ENCODE data around the gene YPEL2. TPM values are rescaled to one million over a fixed set of nuclear protein-coding genes. Genes with fewer than 3 reads are reported as not detected.

Gene YPEL2
- polyA plus RNA-seq, 3 donors = 21.5 to 63.1 (median 25.1) TPM

GRCh38 chr17:59427425-59427921, 96.0 kb downstream of the YPEL2 start:
- DNase-seq = peak; percentile 14 to 55 (median 15)
- Histone ChIP-seq H4K20me1 (ENCODE audit: insufficient read depth, low read length) (no peaks in the 10 kb centered on the region), H3K9ac (ENCODE audit: insufficient read depth, low read length, poor library complexity, severe bottlenecking) (no peak overlapping the region), H3K9me3 (replicated peaks in 1 of 2; ENCODE audit: control insufficient read depth in 1 of 2, insufficient read depth in 1 of 2, low read length in 2 of 2) (no peaks in the 10 kb centered on the region), H3K27ac (ENCODE audit: low read depth in 1 of 2, low read length in 2 of 2) (no peak overlapping the region), H3K79me2 (ENCODE audit: insufficient read depth, low read length) (no peaks in the 10 kb centered on the region), H3K4me1 (ENCODE audit: control insufficient read depth in 1 of 2, insufficient read depth in 2 of 2, low read length in 2 of 2) (peaks cover 1 to 10% of the 10 kb centered on the region in 2 donors), H3K27me3 (ENCODE audit: control insufficient read depth in 2 of 2, insufficient read depth in 2 of 2, low read length in 2 of 2) (no peaks in the 10 kb centered on the region), H3K4me3 (replicated peaks in 1 of 3; ENCODE audit: low read depth in 2 of 3, low read length in 3 of 3) (no peak overlapping the region), H2AFZ (ENCODE audit: insufficient read depth, low read depth, low read length, poor library complexity, severe bottlenecking) (peak overlapping the region; percentile 1), H3K4me2 (replicated peaks; ENCODE audit: extremely low read depth, low read length, poor library complexity, severe bottlenecking) (no peak overlapping the region), H3K36me3 (replicated peaks in 1 of 2; ENCODE audit: control insufficient read depth in 1 of 2, insufficient read depth in 2 of 2, low read length in 2 of 2) (no peaks in the 10 kb centered on the region)
- Mint-ChIP-seq H3K4me3 (no peak overlapping the region), H3K27me3 (ENCODE audit: low read depth in 3 of 3) (peaks cover 0 to 3% (median 2%) of the 10 kb centered on the region in 3 donors), H3K9me3 (peaks cover 0 to 6% (median 0%) of the 10 kb centered on the region in 7 donors), H3K4me1 (peaks cover 19% of the 10 kb centered on the region), H3K36me3 (no peaks in the 10 kb centered on the region), H3K27ac (peak overlapping the region in 2 of 7 donors; percentile 1 to 11)
- WGBS (ENCODE audit: insufficient coverage) = 36% methylated on average over 3 of the region's 5 CpGs
- TF ChIP-seq CTCF (IDR thresholded peaks at IDR 0.05) = no peak
- intact Hi-C loops (cut with micrococcal nuclease) = no loop called here

- no peak overlapping the region for H3K9ac ChIP-seq (ENCODE audit: insufficient read depth, low read length, poor library complexity, severe bottlenecking)
- no peaks in the 10 kb centered on the region for H3K36me3 Mint-ChIP-seq
- no peaks in the 10 kb centered on the region for H3K9me3 ChIP-seq (replicated peaks in 1 of 2; ENCODE audit: control insufficient read depth in 1 of 2, insufficient read depth in 1 of 2, low read length in 2 of 2)
- intact Hi-C loops (cut with micrococcal nuclease) = no loop called here
- H3K9me3 Mint-ChIP-seq = peaks cover 0 to 5% (median 0%) of the 10 kb centered on the region in 7 donors
- no peaks in the 10 kb centered on the region for H3K27me3 ChIP-seq (ENCODE audit: control insufficient read depth in 2 of 2, insufficient read depth in 2 of 2, low read length in 2 of 2)
- H4K20me1 ChIP-seq (ENCODE audit: insufficient read depth, low read length) = no peaks in the 10 kb centered on the region
- H3K36me3 ChIP-seq (replicated peaks in 1 of 2; ENCODE audit: control insufficient read depth in 1 of 2, insufficient read depth in 2 of 2, low read length in 2 of 2) = no peaks in the 10 kb centered on the region
- H3K4me1 Mint-ChIP-seq = peaks cover 20% of the 10 kb centered on the region
- no peak for DNase-seq
- no peak overlapping the region for H3K27ac Mint-ChIP-seq
- H3K27ac ChIP-seq (ENCODE audit: low read depth in 1 of 2, low read length in 2 of 2) = no peak overlapping the region
- no peak for TF ChIP-seq CTCF (IDR thresholded peaks at IDR 0.05)
- peaks cover 0 to 2% (median 2%) of the 10 kb centered on the region in 3 donors for H3K27me3 Mint-ChIP-seq (ENCODE audit: low read depth in 3 of 3)
- H3K4me3 ChIP-seq (replicated peaks in 1 of 3; ENCODE audit: low read depth in 2 of 3, low read length in 3 of 3) = no peak overlapping the region
- no peaks in the 10 kb centered on the region for H3K79me2 ChIP-seq (ENCODE audit: insufficient read depth, low read length)
- H3K4me2 ChIP-seq (replicated peaks; ENCODE audit: extremely low read depth, low read length, poor library complexity, severe bottlenecking) = no peak overlapping the region
- no peak overlapping the region for H3K4me3 Mint-ChIP-seq
- H3K4me1 ChIP-seq (ENCODE audit: control insufficient read depth in 1 of 2, insufficient read depth in 2 of 2, low read length in 2 of 2) = peaks cover 6 to 15% of the 10 kb centered on the region in 2 donors
- peak overlapping the region; percentile 1 for H2AFZ ChIP-seq (ENCODE audit: insufficient read depth, low read depth, low read length, poor library complexity, severe bottlenecking)
- no CpG with 5 or more reads among the region's 9 CpGs for WGBS (ENCODE audit: insufficient coverage)
These were observed 96.5 kb downstream of the YPEL2 start for GRCh38 chr17:59427996-59428395.

Data from CD14-positive monocyte (primary cell).